HAP-1 (cell line): ENCODE data around the gene CASP10.
"Not testable (repeated sequence)": the region's sequence is repeated elsewhere in the genome, so short reads cannot be mapped to it uniquely, and the experiment has no call there.

Source experiments
- DNase-seq, 2 experiments: peaks; one replicate each; pipeline ENCODE4 v3.0.0-alpha.2; 2016 to 2020; ENCODE audit warnings: low spot score in 2 of 2
- H3K27me3 ChIP-seq: fragments of 250-450 bp; sonication (Bioruptor Pico); 2 replicates; pipeline ENCODE4 v1.5.1; 2020; ENCODE audit warnings: low read depth, mild to moderate bottlenecking, moderate library complexity
- H3K36me3 ChIP-seq: fragments of 250-450 bp; sonication (Bioruptor Pico); replicated peaks from 2 replicates; pipeline ENCODE4 v1.5.1; 2020; ENCODE audit warnings: mild to moderate bottlenecking
- H3K4me1 ChIP-seq: fragments of 250-450 bp; sonication (Bioruptor Pico); 2 replicates; pipeline ENCODE4 v1.5.1; 2020; ENCODE audit warnings: mild to moderate bottlenecking
- H3K4me3 ChIP-seq: fragments of 250-450 bp; sonication (Bioruptor Pico); 2 replicates; pipeline ENCODE4 v1.5.1; 2020; ENCODE audit warnings: mild to moderate bottlenecking, moderate library complexity
- H3K9me3 ChIP-seq: fragments of 250-450 bp; sonication (Bioruptor Pico); 2 replicates; pipeline ENCODE4 v1.5.1; 2020; ENCODE audit warnings: mild to moderate bottlenecking, moderate library complexity
- in situ Hi-C: fragments of 300-500 bp; cut with MboI; formaldehyde crosslinking; loops from 3 replicates; pipeline ENCODE4 v1.14.3; 2020; ENCODE audit warnings: low sequenced_read_pairs, inconsistent platforms, mixed read lengths

The CASP10 gene

GRCh38 chr2:201150454-201151020 lies 32.4 kb upstream of the CASP10 start:
- no peak overlapping the region for H3K4me3 ChIP-seq
- H3K36me3 ChIP-seq: peaks cover 6% of the 10 kb centered on the region; the same call in 1 of the 2 replicates
- H3K27me3 ChIP-seq: no peaks in the 10 kb centered on the region
- no peak for DNase-seq
- H3K4me1 ChIP-seq: peaks cover 7% of the 10 kb centered on the region
- H3K9me3 ChIP-seq: no peaks in the 10 kb centered on the region
- in situ Hi-C loops: no loop called here

- in situ Hi-C loops: no loop called here
- Histone ChIP-seq H3K27me3 (no peaks in the 10 kb centered on the region), H3K9me3 (no peaks in the 10 kb centered on the region), H3K4me1 (peaks cover 7% of the 10 kb centered on the region), H3K36me3 (peaks cover 6% of the 10 kb centered on the region; the same call in 1 of the 2 replicates), H3K4me3 (no peak overlapping the region)
- no peak for DNase-seq
These were observed 31.6 kb upstream of the CASP10 start for GRCh38 chr2:201151127-201151981.

- Histone ChIP-seq H3K9me3 (no peaks in the 10 kb centered on the region), H3K4me1 (peaks cover 7% of the 10 kb centered on the region), H3K4me3 (no peak overlapping the region), H3K27me3 (no peaks in the 10 kb centered on the region), H3K36me3 (peaks cover 6% of the 10 kb centered on the region; the same call in 1 of the 2 replicates)
- in situ Hi-C loops: no loop called here
- no peak for DNase-seq
These were observed 30.4 kb upstream of the CASP10 start for GRCh38 chr2:201152517-201152916.

GRCh38 chr2:201152999-201153815 lies 29.7 kb upstream of the CASP10 start:
- Histone ChIP-seq H3K9me3 (no peaks in the 10 kb centered on the region), H3K4me1 (peaks cover 7% of the 10 kb centered on the region), H3K27me3 (no peaks in the 10 kb centered on the region), H3K4me3 (no peak overlapping the region), H3K36me3 (peaks cover 6% of the 10 kb centered on the region; the same call in 1 of the 2 replicates)
- DNase-seq: no peak
- in situ Hi-C loops: no loop called here

GRCh38 chr2:201154615-201155399 lies 28.1 kb upstream of the CASP10 start:
- peaks cover 7% of the 10 kb centered on the region for H3K4me1 ChIP-seq
- H3K9me3 ChIP-seq: no peaks in the 10 kb centered on the region
- DNase-seq: no peak
- no peak overlapping the region for H3K4me3 ChIP-seq
- H3K36me3 ChIP-seq: peaks cover 2% of the 10 kb centered on the region; the same call in 1 of the 2 replicates
- in situ Hi-C loops: no loop called here
- H3K27me3 ChIP-seq: no peaks in the 10 kb centered on the region

- Histone ChIP-seq H3K4me3 (no peak overlapping the region), H3K4me1 (peaks cover 4% of the 10 kb centered on the region), H3K27me3 (no peaks in the 10 kb centered on the region), H3K36me3 (peaks cover 7% of the 10 kb centered on the region), H3K9me3 (no peaks in the 10 kb centered on the region)
- DNase-seq: no peak
- in situ Hi-C loops: no loop called here
These were observed 26.9 kb upstream of the CASP10 start for GRCh38 chr2:201156036-201156435.

GRCh38 chr2:201156640-201157039 lies 26.3 kb upstream of the CASP10 start:
- H3K36me3 ChIP-seq: peaks cover 7% of the 10 kb centered on the region
- no peak for DNase-seq
- in situ Hi-C loops: no loop called here

GRCh38 chr2:201157694-201158093 lies 25.2 kb upstream of the CASP10 start:
- peaks cover 7% of the 10 kb centered on the region for H3K36me3 ChIP-seq

More at GRCh38 chr2:201156640-201157039, 26.3 kb upstream of the CASP10 start:
- H3K9me3 ChIP-seq: no peaks in the 10 kb centered on the region
- no peaks in the 10 kb centered on the region for H3K27me3 ChIP-seq
- no peaks in the 10 kb centered on the region for H3K4me1 ChIP-seq
- H3K4me3 ChIP-seq: no peak overlapping the region

GRCh38 chr2:201158111-201158929 lies 24.6 kb upstream of the CASP10 start:
- Histone ChIP-seq H3K4me3 (no peak overlapping the region), H3K4me1 (no peaks in the 10 kb centered on the region), H3K27me3 (no peaks in the 10 kb centered on the region), H3K9me3 (no peaks in the 10 kb centered on the region), H3K36me3 (peaks cover 7% of the 10 kb centered on the region)
- in situ Hi-C loops: no loop called here
- DNase-seq: peak; percentile 72 to 78

More at GRCh38 chr2:201157694-201158093, 25.2 kb upstream of the CASP10 start:
- no peaks in the 10 kb centered on the region for H3K9me3 ChIP-seq
- in situ Hi-C loops: no loop called here
- H3K4me3 ChIP-seq: no peak overlapping the region
- no peak for DNase-seq
- no peaks in the 10 kb centered on the region for H3K4me1 ChIP-seq
- no peaks in the 10 kb centered on the region for H3K27me3 ChIP-seq

GRCh38 chr2:201164166-201164565 lies 18.8 kb upstream of the CASP10 start:
- Histone ChIP-seq H3K36me3 (peaks cover 17% of the 10 kb centered on the region), H3K9me3 (no peaks in the 10 kb centered on the region), H3K4me3 (no peak overlapping the region), H3K4me1 (no peaks in the 10 kb centered on the region), H3K27me3 (no peaks in the 10 kb centered on the region)
- no peak for DNase-seq
- in situ Hi-C loops: no loop called here

GRCh38 chr2:201167546-201167945 lies 15.4 kb upstream of the CASP10 start:
- peaks cover 12% of the 10 kb centered on the region for H3K36me3 ChIP-seq
- in situ Hi-C loops: no loop called here
- H3K4me3 ChIP-seq: no peak overlapping the region
- peaks cover 6% of the 10 kb centered on the region; the same call in 1 of the 2 replicates for H3K4me1 ChIP-seq
- no peak for DNase-seq
- H3K27me3 ChIP-seq: no peaks in the 10 kb centered on the region
- no peaks in the 10 kb centered on the region for H3K9me3 ChIP-seq

GRCh38 chr2:201168496-201168895 lies 14.4 kb upstream of the CASP10 start:
- H3K27me3 ChIP-seq, DNase-seq, H3K4me3 ChIP-seq, H3K9me3 ChIP-seq, H3K4me1 ChIP-seq, in situ Hi-C loops: not testable (repeated sequence)
- H3K36me3 ChIP-seq: peaks cover 12% of the 10 kb centered on the region
